Naive B cell (primary cell): ENCODE results near the gene IQSEC3. TPM values are rescaled to one million over a fixed set of nuclear protein-coding genes. Genes with fewer than 3 reads are reported as not detected.

ENCODE experiments used
- polyA plus RNA-seq, 6 donors: library from polyadenylated mRNA; unstranded; fragments of 300-500 nt; fragmentation: Illumina TruSeq; gene quantifications; one replicate each; pipeline ENCODE4 v1.2.3, GENCODE V29; 2021; ENCODE audit warnings: low read depth in 6 of 6

Gene IQSEC3
- polyA plus RNA-seq, 6 donors from 2014 or later, result not detected

Other genes starting within 250 kb of the IQSEC3 start
- gene SLC6A12, start 147.4 kb downstream of the IQSEC3 start, polyA plus RNA-seq, result 1 to 10 TPM in 1 of 6 donors, not detected in 5; 1.3 TPM
- not detected for gene SLC6A13, start 196.1 kb downstream of the IQSEC3 start, polyA plus RNA-seq